BLaER1 treated with 17β-estradiol and CSF1 and Interleukin-3, amounts not matched to agents 10 nM and 100 nM (cell line): ENCODE results near the gene CREM.
"Not testable (repeated sequence)": the region's sequence is repeated elsewhere in the genome, so short reads cannot be mapped to it uniquely, and the experiment has no call there.

ENCODE experiments used
- H3K27ac ChIP-seq, 11 experiments: shearing (Covaris generic); formaldehyde crosslinking; 2 replicates each; pipeline ENCODE4 v1.8.1; 2022
- H3K27me3 ChIP-seq, 11 experiments: shearing (Covaris generic); formaldehyde crosslinking; 2 replicates each; pipeline ENCODE4 v1.8.1; 2022
- H3K36me3 ChIP-seq, 11 experiments: shearing (Covaris generic); formaldehyde crosslinking; 2 replicates each; pipeline ENCODE4 v1.8.1; 2022
- H3K4me1 ChIP-seq, 10 experiments: shearing (Covaris generic); formaldehyde crosslinking; 2 replicates each; pipeline ENCODE4 v1.8.1; 2022
- H3K4me2 ChIP-seq, 11 experiments: shearing (Covaris generic); formaldehyde crosslinking; 2 replicates each; pipeline ENCODE4 v1.8.1; 2022
- H3K4me3 ChIP-seq, 10 experiments: shearing (Covaris generic); formaldehyde crosslinking; 2 replicates each; pipeline ENCODE4 v1.8.1; 2022
- H3K9ac ChIP-seq, 11 experiments: shearing (Covaris generic); formaldehyde crosslinking; 2 replicates each; pipeline ENCODE4 v1.8.1; 2022
- H3K9me3 ChIP-seq, 11 experiments: shearing (Covaris generic); formaldehyde crosslinking; replicated peaks in 1 of 11; 2 replicates each; pipeline ENCODE4 v1.8.1; 2022
- H4K20me1 ChIP-seq, 11 experiments: shearing (Covaris generic); formaldehyde crosslinking; 2 replicates each; pipeline ENCODE4 v1.8.1; 2022
- Cebpa-rat ChIP-seq, 11 experiments: shearing (Covaris generic); IDR thresholded peaks; 2 replicates each; pipeline ENCODE4 v1.8.1; 2022

CREM gene

DNA sequence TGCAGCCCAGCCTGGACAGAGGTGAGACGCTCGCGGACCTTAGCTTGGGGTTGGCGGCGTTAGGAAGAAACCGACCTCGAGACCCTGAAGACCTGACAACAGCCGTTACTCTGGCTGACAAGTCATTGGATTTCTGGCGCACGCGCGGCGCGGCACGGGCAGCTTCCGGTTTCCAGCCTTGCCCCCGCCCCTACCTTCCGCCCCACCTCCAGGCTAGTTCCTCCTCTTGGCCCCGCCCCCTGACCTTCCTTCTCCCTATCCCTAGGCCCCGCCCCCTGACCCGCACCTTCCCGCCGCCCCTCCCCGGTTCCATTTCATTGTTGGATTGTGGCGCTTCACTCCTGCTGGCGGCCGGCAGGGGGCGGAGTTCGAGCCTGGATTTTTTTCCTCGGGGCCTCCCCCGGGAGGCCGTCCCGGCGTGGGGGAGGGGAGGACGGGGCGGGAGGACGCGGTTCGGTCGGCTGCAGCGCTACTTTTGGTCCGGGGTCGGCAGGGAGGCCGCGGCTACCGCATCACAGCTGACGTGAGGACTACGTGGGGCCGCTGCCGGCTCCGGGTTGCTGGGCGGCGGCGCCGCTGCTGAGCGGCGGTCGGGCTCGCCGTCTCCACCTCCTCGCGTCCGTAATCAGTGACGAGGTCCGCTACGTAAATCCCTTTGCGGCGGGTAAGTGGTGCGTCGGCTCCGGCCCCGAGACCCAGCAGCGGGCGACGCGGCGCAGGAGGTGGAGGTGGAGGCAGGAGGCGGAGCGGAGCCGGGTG is at the start of gene CREM:
Gene CREM (plus strand): TSS at position 317 of the 759 bp plus-strand sequence. CDS start 10,990 bp downstream, outside the sequence.
- H3K27ac ChIP-seq: peak within 1 kb of the TSS; percentile 90 to 100 (median 98)
- peak within 1 kb of the TSS; percentile 90 to 100 (median 98) for H3K9ac ChIP-seq
- peaks cover 16 to 45% (median 22%) of the 10 kb centered on the region in 10 experiments for H3K4me1 ChIP-seq
- H3K4me2 ChIP-seq: peak within 1 kb of the TSS; percentile 73 to 96 (median 83)
- H3K36me3 ChIP-seq: no peaks in the 10 kb centered on the region
- H3K9me3 ChIP-seq: no peaks in the 10 kb centered on the region
- peak within 1 kb of the TSS; percentile 73 to 94 (median 84) for H3K4me3 ChIP-seq
- no peaks in the 10 kb centered on the region for H4K20me1 ChIP-seq
- H3K27me3 ChIP-seq: no peaks in the 10 kb centered on the region
- no peak for TF ChIP-seq Cebpa-rat (IDR thresholded peaks at IDR 0.05)

DNA sequence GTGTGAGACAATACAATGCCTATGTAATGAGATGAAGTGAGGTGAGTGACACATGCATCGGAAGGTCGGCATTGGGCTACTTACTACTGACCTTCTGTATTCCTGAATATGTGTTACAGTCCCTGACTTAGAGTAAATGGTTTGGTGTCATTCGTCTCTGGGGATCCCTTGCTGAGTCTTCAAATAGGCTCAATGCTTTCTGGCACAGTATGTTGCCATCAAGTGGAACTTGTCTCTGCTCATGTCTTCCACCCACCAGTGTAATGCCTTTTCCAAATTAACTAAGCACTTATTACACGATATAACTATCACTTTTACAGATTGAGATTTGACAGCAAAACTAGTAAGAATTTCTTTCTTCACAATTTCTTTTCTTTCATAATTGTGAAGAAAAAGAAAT is 47.4 kb upstream of the CREM start:
- no peak overlapping the region for H3K4me2 ChIP-seq
- no peak overlapping the region for H3K4me3 ChIP-seq
- peaks cover 48 to 86% (median 66%) of the 10 kb centered on the region in 11 experiments for H3K36me3 ChIP-seq
- no peaks in the 10 kb centered on the region for H3K27me3 ChIP-seq
- no peak overlapping the region for H3K9ac ChIP-seq
- peaks cover 15 to 25% (median 17%) of the 10 kb centered on the region in 11 experiments for H3K9me3 ChIP-seq
- TF ChIP-seq Cebpa-rat (IDR thresholded peaks at IDR 0.05): no peak
- H3K4me1 ChIP-seq: no peaks in the 10 kb centered on the region
- peaks cover 34 to 95% (median 55%) of the 10 kb centered on the region in 11 experiments; a peak in 20 of 22 replicates for H4K20me1 ChIP-seq
- H3K27ac ChIP-seq: no peak overlapping the region

DNA sequence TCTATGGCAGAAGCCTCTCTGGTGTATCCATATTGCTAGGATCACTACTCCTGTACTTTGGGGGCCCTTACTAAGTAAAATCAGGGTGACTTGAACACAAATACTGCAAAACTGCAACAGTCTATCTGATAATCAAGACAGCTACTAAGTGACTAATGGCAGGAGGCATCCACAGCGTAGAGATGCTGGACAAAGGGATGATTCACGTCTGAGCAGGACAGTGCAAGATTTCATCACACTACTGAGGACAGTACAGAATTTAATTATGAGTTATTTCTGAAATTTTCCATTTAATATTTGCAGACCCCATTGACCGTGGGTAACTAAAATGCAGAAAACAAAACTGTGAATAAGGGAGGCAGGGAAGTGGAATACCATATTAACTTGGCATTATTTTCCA is 46.9 kb upstream of the CREM start:
- Histone ChIP-seq H3K36me3 (peaks cover 50 to 84% (median 65%) of the 10 kb centered on the region in 11 experiments), H3K27me3 (no peaks in the 10 kb centered on the region), H3K9me3 (peaks cover 15 to 27% (median 22%) of the 10 kb centered on the region in 11 experiments), H3K4me1 (no peaks in the 10 kb centered on the region), H3K27ac (no peak overlapping the region), H4K20me1 (peaks cover 30 to 92% (median 53%) of the 10 kb centered on the region in 11 experiments; a peak in 20 of 22 replicates), H3K4me2 (no peak overlapping the region), H3K4me3 (no peak overlapping the region), H3K9ac (no peak overlapping the region)
- TF ChIP-seq Cebpa-rat (IDR thresholded peaks at IDR 0.05): no peak

DNA sequence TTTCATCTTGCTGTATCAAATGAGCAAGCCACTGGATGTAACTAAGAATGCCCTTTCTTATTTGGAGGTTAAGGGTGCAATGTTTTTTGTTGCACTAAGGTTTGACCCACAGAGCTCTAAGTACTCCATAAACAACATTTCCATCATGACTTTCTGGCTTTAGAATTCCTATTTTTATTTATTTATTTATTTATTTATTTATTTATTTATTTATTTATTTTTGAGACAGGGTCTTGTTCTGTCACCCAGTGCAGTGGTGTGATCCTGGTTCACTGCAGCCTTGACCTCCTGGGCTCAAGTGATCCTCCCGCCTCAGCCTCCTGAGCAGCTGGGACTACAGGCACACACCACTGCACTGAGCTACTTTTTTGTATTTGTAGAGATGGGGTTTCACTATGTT is 46.4 kb upstream of the CREM start:
- Histone ChIP-seq H4K20me1 (peaks cover 27 to 92% (median 54%) of the 10 kb centered on the region in 11 experiments; a peak in 20 of 22 replicates), H3K36me3 (peaks cover 49 to 82% (median 60%) of the 10 kb centered on the region in 11 experiments), H3K9me3 (peaks cover 15 to 27% (median 23%) of the 10 kb centered on the region in 11 experiments)
- H3K27me3 ChIP-seq, H3K4me1 ChIP-seq, H3K9ac ChIP-seq, H3K4me2 ChIP-seq, H3K4me3 ChIP-seq, H3K27ac ChIP-seq: not testable (repeated sequence)

DNA sequence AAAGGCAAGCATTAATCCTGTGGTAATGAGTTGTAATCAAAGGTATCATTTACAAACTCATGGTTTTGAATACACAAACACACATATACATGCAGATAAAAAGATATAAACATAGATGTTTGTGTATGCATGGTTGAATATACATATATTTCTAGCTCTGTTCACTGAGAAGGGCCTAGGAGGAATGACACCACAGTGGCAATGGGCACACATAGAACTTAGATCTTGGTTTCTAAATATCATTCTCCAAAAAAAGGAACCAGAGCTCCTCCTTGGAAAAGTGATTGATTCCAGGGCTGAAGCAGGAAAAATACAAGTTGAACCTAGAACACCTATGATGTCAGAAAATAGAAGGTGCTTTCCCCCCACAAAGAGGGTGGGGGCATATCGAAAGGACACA is 43.4 kb upstream of the CREM start:
- Histone ChIP-seq H3K27ac (no peak overlapping the region), H3K4me1 (peaks cover 4 to 20% (median 9%) of the 10 kb centered on the region in 10 experiments; a peak in 16 of 20 replicates), H3K27me3 (no peaks in the 10 kb centered on the region), H3K4me3 (no peak overlapping the region), H3K36me3 (peaks cover 39 to 87% (median 65%) of the 10 kb centered on the region in 11 experiments), H4K20me1 (peaks cover 40 to 98% (median 73%) of the 10 kb centered on the region in 11 experiments; a peak in 20 of 22 replicates), H3K4me2 (no peak overlapping the region), H3K9ac (no peak overlapping the region), H3K9me3 (peaks cover 15 to 31% (median 23%) of the 10 kb centered on the region in 11 experiments)
- no peak for TF ChIP-seq Cebpa-rat (IDR thresholded peaks at IDR 0.05)

DNA sequence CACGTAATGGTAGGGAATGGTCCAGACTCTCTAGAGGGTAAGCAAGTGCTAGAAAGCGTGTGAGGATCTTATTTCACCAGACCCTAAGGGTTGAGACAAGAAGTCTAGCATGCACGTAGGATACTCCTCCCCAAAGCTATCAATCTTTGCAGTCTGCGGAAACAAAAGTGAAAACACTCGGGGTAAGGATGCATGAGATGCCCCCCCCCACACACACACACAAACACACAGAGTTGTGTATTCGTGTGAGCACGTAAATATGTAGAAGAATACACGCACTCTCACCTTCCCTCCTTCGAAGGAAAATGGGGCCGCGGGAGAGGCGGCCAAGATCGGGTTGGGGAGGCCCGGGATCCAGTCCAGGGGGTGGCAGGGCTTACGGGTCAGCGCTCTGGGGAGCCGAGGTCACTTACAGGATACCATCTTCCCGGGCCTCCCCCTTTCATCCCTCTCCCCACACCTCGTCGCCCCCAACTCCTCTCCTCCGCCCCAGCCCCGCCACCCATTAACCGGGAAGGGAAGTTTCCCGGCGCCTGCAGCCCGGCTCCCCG is 37.0 kb upstream of the CREM start:
- peak overlapping the region; percentile 93 to 99 (median 96) for H3K27ac ChIP-seq
- peaks cover 9 to 24% (median 16%) of the 10 kb centered on the region in 11 experiments for H3K9me3 ChIP-seq
- H3K4me2 ChIP-seq: peak overlapping the region; percentile 71 to 99 (median 83)
- TF ChIP-seq Cebpa-rat (IDR thresholded peaks at IDR 0.05): no peak
- H3K9ac ChIP-seq: peak overlapping the region; percentile 93 to 99 (median 98)
- H4K20me1 ChIP-seq: peaks cover 14 to 51% (median 42%) of the 10 kb centered on the region in 11 experiments; a peak in 19 of 22 replicates
- peak overlapping the region; percentile 69 to 90 (median 86) for H3K4me3 ChIP-seq
- H3K4me1 ChIP-seq: peaks cover 15 to 60% (median 26%) of the 10 kb centered on the region in 10 experiments
- no peaks in the 10 kb centered on the region for H3K27me3 ChIP-seq
- H3K36me3 ChIP-seq: peaks cover 8 to 37% (median 17%) of the 10 kb centered on the region in 11 experiments; a peak in 19 of 22 replicates

DNA sequence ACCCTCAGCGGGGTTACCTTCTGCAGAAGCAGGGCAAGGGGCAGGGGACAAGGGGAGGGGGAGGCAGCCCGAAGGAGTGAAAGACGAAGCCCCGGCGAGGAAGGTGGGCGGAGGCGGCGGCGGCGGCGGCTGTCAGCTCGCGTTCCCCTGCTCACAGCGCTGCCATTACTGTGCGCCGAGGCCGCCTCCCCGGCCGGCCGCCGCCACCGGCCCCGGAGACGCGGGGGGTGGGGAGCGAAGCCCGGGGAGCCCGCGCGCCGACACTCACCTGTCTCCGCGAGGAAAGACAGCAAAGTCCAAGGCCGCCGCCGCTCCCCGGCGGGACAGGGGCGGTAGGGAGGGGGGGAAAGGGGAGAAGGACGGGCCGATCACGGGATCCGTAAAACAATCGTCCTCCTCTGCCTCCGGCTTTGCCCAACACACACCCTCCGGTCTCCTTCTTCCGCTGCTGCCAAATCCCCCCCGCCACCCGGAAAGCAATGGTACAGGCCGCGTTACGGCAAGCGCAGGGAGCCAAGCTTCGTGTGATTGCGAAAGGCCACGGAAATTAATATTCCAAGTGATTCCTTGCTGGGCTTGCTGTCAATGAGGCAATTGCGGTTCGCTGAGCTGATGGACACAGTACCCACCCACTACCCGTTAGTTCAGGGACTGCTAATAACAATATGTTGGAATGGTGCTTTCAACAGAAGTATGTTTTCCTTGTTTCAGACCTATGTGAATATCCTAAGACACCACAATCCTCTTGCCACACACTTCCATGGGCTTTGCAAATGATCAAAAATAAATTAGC is 36.3 kb upstream of the CREM start, which contains the start of gene CUL2:
Gene CUL2 (minus strand): TSS at position 180 of the 793 bp plus-strand sequence. CDS start 19,024 bp downstream, outside the sequence.
- Histone ChIP-seq H3K4me1 (peaks cover 15 to 60% (median 26%) of the 10 kb centered on the region in 10 experiments), H3K27ac (peak within 1 kb of the TSS; percentile 93 to 99 (median 96))

More for the DNA sequence above, 36.3 kb upstream of the CREM start, which contains the start of gene CUL2:
- H3K9ac ChIP-seq: peak within 1 kb of the TSS; percentile 93 to 99 (median 98)
- H3K4me3 ChIP-seq: peak within 1 kb of the TSS; percentile 69 to 90 (median 86)
- TF ChIP-seq Cebpa-rat (IDR thresholded peaks at IDR 0.05): peak; percentile 65 to 94 (median 82); a peak in 21 of 22 replicates
- H4K20me1 ChIP-seq: peaks cover 14 to 44% (median 37%) of the 10 kb centered on the region in 11 experiments; a peak in 19 of 22 replicates
- no peaks in the 10 kb centered on the region for H3K27me3 ChIP-seq
- peaks cover 7 to 31% (median 17%) of the 10 kb centered on the region in 11 experiments; a peak in 19 of 22 replicates for H3K36me3 ChIP-seq
- H3K4me2 ChIP-seq: peak within 1 kb of the TSS; percentile 76 to 99 (median 83)
- H3K9me3 ChIP-seq: peaks cover 9 to 20% (median 15%) of the 10 kb centered on the region in 11 experiments
